Measurements from ENCODE around the gene SLC6A11.

The SLC6A11 gene

DNA sequence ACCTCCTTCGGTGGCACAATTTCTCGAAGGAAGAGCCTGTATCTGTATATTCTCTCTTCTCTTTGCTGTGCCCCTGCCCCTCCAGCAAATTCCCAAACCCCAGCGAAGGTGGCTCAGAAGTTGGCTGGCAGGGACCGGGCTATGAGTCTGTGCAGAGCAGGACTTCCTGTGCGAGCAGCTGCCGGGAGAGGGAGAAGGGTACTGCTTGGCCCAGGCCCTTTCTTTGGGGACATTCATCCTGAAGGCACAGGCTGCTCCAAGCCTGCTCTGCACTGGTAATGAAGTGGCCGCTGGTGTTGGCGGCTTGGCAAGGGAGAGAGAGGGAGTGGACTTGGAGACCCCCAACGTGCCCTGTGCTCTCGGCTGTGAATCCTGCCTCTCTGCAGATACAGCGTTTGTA, 1.5 kb downstream of the SLC6A11 start:
- intact Hi-C loops (cut with DNase I; ENCODE audit: low total_unique reads) = no loop called here
- Histone ChIP-seq H3K4me1 (peaks cover 0 to 10% (median 8%) of the 10 kb centered on the region in 4 donors), H3K4me3 (no peak overlapping the region), H3K27ac (no peak overlapping the region), H3K9me3 (no peaks in the 10 kb centered on the region), H3K36me3 (no peaks in the 10 kb centered on the region), H3K27me3 (peaks cover 0 to 48% of the 10 kb centered on the region in 2 donors)
- no peak for DNase-seq
- TF ChIP-seq, protein P1, sequence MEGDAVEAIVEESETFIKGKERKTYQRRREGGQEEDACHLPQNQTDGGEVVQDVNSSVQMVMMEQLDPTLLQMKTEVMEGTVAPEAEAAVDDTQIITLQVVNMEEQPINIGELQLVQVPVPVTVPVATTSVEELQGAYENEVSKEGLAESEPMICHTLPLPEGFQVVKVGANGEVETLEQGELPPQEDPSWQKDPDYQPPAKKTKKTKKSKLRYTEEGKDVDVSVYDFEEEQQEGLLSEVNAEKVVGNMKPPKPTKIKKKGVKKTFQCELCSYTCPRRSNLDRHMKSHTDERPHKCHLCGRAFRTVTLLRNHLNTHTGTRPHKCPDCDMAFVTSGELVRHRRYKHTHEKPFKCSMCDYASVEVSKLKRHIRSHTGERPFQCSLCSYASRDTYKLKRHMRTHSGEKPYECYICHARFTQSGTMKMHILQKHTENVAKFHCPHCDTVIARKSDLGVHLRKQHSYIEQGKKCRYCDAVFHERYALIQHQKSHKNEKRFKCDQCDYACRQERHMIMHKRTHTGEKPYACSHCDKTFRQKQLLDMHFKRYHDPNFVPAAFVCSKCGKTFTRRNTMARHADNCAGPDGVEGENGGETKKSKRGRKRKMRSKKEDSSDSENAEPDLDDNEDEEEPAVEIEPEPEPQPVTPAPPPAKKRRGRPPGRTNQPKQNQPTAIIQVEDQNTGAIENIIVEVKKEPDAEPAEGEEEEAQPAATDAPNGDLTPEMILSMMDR (IDR thresholded peaks at IDR 0.05) = no peak

DNA sequence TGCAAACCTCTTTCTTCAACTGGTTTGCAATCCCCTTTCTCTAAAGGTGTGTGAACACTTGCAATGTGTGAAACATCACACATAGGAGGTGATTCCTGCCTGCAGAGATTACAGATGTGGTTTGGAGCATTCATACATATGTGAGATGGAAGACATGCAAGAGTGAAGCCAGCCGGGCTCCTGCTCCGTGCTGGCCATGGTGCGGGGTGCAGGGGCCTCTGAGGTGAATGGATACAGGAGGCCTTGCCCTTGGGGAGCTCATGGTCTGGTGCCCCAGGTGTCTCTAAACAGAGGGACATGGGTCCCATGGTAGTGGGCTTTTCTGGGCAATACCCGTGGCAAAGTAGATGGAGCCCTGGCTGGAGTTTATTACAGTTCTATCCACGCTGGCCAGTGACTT, 6.0 kb downstream of the SLC6A11 start:
- no peak overlapping the region for H3K27ac ChIP-seq
- intact Hi-C loops (cut with DNase I; ENCODE audit: low total_unique reads) = no loop called here
- peaks cover 0 to 20% of the 10 kb centered on the region in 2 donors for H3K27me3 ChIP-seq
- no peaks in the 10 kb centered on the region for H3K9me3 ChIP-seq
- no peaks in the 10 kb centered on the region for H3K36me3 ChIP-seq
- DNase-seq = no peak
- no peak overlapping the region for H3K4me3 ChIP-seq
- H3K4me1 ChIP-seq = no peaks in the 10 kb centered on the region
- TF ChIP-seq, protein P1 (IDR thresholded peaks at IDR 0.05) = no peak

DNA sequence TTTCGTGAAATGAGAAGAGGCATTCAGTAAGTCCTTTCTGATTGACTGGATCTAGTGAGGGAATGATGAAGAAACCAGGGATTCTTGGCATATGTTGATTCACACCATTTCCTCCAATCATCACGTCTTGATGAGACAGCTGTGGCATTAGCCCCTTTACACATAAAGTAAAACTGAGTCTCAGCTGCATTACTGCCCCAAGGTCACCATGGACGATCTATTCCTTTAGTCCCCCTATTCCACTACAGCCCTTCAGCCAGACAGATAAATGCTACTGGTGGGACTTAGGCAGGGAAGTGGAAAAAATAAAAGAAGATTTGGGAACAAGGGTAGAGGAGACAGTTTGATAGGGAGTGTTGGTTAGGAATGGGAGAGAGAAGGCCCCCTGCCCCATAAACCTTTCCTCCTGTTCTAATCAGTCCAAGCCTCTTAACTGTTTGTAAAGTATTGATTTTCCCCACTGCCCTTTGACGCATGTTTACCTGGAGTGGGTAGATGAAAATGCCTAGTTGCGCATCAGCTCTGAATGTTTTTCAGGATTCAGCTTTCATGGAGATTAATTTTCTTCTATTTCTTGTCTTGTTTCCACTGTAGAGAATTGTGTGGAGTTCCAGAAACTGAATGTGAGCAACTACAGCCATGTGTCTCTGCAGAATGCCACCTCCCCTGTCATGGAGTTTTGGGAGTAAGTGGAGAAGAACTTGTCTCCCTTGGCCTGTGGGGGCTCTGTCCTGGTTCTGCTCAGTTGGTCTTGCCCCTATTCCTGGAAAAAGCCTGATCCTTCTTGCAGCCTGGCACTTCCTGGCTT, 6.9 kb downstream of the SLC6A11 start:
- Histone ChIP-seq H3K27ac (no peak overlapping the region), H3K4me1 (no peaks in the 10 kb centered on the region), H3K27me3 (peaks cover 0 to 14% of the 10 kb centered on the region in 2 donors), H3K4me3 (no peak overlapping the region), H3K9me3 (no peaks in the 10 kb centered on the region), H3K36me3 (no peaks in the 10 kb centered on the region)
- no peak for DNase-seq
- intact Hi-C loops (cut with DNase I; ENCODE audit: low total_unique reads) = no loop called here
- TF ChIP-seq, protein P1 (IDR thresholded peaks at IDR 0.05) = no peak

DNA sequence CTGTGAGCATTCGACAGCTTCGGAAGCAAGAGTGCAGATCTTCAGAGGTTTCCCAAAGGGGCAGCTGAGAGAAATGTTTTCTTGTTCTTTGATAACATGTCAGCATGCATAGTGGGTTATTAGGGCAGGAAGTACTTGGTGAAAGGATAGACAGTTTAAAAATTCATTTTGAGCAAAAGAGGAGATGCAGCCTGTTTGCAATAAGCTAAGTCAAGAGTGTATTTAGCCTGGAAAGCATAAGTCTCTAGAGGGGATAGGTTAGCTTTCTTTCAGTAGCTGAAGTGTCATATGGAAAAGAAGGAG, 7.4 kb downstream of the SLC6A11 start:
- no peak for DNase-seq
- Histone ChIP-seq H3K27ac (no peak overlapping the region), H3K4me3 (no peak overlapping the region), H3K9me3 (no peaks in the 10 kb centered on the region), H3K27me3 (peaks cover 0 to 14% of the 10 kb centered on the region in 2 donors), H3K4me1 (no peaks in the 10 kb centered on the region), H3K36me3 (no peaks in the 10 kb centered on the region)
- TF ChIP-seq, protein P1 (IDR thresholded peaks at IDR 0.05) = no peak
- intact Hi-C loops (cut with DNase I; ENCODE audit: low total_unique reads) = no loop called here

DNA sequence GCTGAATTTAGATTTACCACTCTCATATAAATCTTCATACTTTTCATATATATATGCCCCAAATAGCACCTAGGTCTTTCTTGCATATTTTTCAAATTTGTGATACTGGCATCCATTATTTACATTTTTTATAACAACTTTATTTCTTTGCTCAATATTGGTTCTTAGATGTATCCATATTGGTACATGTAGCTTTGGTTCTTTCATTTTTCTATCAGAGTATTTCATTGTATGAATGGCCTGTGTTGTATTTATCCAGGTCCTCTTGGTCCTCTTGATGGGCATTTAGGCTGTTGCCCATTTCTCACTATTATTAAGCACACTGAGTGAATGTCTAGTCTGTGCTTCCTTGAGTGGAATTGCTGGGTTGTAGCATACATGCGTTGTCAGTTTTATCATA, 8.4 kb downstream of the SLC6A11 start:
- Histone ChIP-seq H3K9me3 (no peaks in the 10 kb centered on the region), H3K4me3 (no peak overlapping the region), H3K4me1 (no peaks in the 10 kb centered on the region), H3K27ac (no peak overlapping the region), H3K36me3 (no peaks in the 10 kb centered on the region), H3K27me3 (peaks cover 0 to 14% of the 10 kb centered on the region in 2 donors)
- intact Hi-C loops (cut with DNase I; ENCODE audit: low total_unique reads) = no loop called here
- TF ChIP-seq, protein P1 (IDR thresholded peaks at IDR 0.05) = no peak
- no peak for DNase-seq

All from tibial artery (tissue), 4 donors.